Measurements from ENCODE around the gene ATP2A2.
A peak's percentile ranks its signal among the peaks of the same experiment; 100 is the strongest.

Gene ATP2A2

GRCh38 chr12:110258466-110258865, 22.6 kb upstream of the ATP2A2 start:
- peaks cover 9% of the 10 kb centered on the region for H3K4me1 ChIP-seq (ENCODE audit: control insufficient read depth, insufficient read depth, low read length, unreplicated experiment)

DNA sequence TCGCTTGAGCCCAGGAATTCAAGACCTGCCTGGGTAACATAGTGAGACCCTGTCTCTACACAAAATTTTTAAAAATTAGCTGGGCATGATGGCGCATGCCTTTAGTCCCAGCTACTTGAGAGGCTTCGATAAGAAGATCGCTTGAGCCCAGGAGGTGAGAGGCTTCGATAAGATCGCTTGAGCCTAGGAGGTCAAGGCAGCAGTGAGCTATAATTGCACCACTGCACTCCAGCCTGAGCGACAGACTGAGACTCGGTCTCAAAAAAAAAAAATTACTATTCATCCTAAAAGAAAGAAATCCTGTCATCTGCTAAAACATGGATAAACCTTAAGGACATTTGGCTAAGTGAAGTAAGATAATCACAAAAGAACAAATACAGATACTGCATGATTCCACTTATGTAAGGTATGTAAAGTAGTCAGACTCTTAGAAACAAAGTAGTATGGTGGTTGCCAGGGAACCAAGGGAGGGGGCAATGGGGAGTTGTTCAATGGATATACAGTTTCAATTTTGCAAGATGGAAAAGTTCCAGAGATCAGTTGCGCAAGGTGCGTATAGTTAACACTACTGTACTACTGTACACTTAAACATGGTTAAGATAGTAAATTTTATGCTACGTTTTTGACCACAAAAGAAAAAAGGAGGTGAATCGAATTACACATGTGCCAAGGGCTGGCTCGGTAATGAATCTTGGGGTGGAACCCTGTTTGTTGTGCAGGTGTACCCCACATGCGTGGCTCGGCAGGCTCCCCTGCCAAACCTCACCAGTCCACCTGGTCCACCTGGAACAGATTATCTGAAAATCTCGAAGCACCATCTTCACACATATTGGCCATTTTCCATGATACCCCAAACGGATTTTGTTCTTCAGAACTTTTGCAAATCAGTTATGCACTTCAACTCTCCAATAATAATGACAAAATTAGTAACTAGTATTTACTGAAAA, 18.3 kb upstream of the ATP2A2 start:
- Histone ChIP-seq H3K27me3 (ENCODE audit: insufficient read depth, low read length) (no peaks in the 10 kb centered on the region), H3K4me1 (ENCODE audit: control insufficient read depth, insufficient read depth, low read length, unreplicated experiment) (peaks cover 14% of the 10 kb centered on the region), H3K4me3 (ENCODE audit: low read depth, low read length) (no peak overlapping the region), H2AFZ (ENCODE audit: low read length, unreplicated experiment) (no peak overlapping the region), H3K27ac (ENCODE audit: low read depth, low read length) (no peak overlapping the region), H3K79me2 (ENCODE audit: control insufficient read depth, insufficient read depth, low read length, unreplicated experiment) (no peaks in the 10 kb centered on the region), H3K36me3 (ENCODE audit: insufficient read depth, low read length) (no peaks in the 10 kb centered on the region)

More at GRCh38 chr12:110258466-110258865, 22.6 kb upstream of the ATP2A2 start:
- H3K4me3 ChIP-seq (ENCODE audit: low read depth, low read length): no peak overlapping the region
- H3K79me2 ChIP-seq (ENCODE audit: control insufficient read depth, insufficient read depth, low read length, unreplicated experiment): no peaks in the 10 kb centered on the region
- H3K36me3 ChIP-seq (ENCODE audit: insufficient read depth, low read length): no peaks in the 10 kb centered on the region
- no peak overlapping the region for H2AFZ ChIP-seq (ENCODE audit: low read length, unreplicated experiment)
- H3K27ac ChIP-seq (ENCODE audit: low read depth, low read length): no peak overlapping the region
- H3K27me3 ChIP-seq (ENCODE audit: insufficient read depth, low read length): no peaks in the 10 kb centered on the region

GRCh38 chr12:110266381-110266960, 14.6 kb upstream of the ATP2A2 start:
- Histone ChIP-seq H3K27me3 (ENCODE audit: insufficient read depth, low read length) (no peaks in the 10 kb centered on the region), H3K4me3 (ENCODE audit: low read depth, low read length) (no peak overlapping the region), H3K79me2 (ENCODE audit: control insufficient read depth, insufficient read depth, low read length, unreplicated experiment) (no peaks in the 10 kb centered on the region), H3K27ac (ENCODE audit: low read depth, low read length) (peak overlapping the region; percentile 15; the same call in 1 of the 2 replicates), H2AFZ (ENCODE audit: low read length, unreplicated experiment) (no peak overlapping the region), H3K36me3 (ENCODE audit: insufficient read depth, low read length) (no peaks in the 10 kb centered on the region), H3K4me1 (ENCODE audit: control insufficient read depth, insufficient read depth, low read length, unreplicated experiment) (peaks cover 37% of the 10 kb centered on the region)

DNA sequence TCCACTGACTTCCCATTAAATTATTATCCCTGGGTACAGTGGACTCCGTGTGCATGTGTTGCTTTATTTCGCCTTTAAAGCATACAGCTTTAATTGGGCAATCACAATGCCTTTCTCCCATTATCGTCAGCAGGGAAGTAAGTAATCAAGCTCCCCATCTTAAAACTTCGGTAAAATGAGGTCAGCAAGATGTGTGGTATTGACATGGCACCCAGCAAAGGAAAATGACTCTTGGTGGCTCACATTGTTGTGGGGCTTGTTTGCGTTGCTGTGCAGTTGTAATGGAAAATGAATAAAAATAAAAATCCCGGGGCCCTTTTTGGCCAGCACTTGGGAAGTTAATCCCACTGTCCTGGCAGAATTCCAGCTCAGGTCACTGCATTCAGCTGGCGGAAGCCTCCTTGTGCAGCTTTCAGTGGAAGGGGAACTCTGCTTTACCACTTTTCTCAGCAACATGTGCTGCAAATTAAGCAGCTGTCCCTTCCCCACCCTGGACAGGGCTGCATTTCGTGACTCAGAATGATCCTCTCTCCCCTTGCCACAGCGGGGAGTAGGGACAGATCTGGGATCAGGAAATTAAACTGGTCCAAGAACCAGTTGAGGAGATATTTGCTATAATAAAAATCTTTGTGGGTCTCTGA, 13.9 kb upstream of the ATP2A2 start:
- Histone ChIP-seq H3K4me1 (ENCODE audit: control insufficient read depth, insufficient read depth, low read length, unreplicated experiment) (peaks cover 37% of the 10 kb centered on the region), H3K79me2 (ENCODE audit: control insufficient read depth, insufficient read depth, low read length, unreplicated experiment) (no peaks in the 10 kb centered on the region), H3K4me3 (ENCODE audit: low read depth, low read length) (peak overlapping the region; percentile 20; the same call in 1 of the 2 replicates), H3K36me3 (ENCODE audit: insufficient read depth, low read length) (no peaks in the 10 kb centered on the region), H3K27me3 (ENCODE audit: insufficient read depth, low read length) (no peaks in the 10 kb centered on the region), H3K27ac (ENCODE audit: low read depth, low read length) (peak overlapping the region; percentile 15; the same call in 1 of the 2 replicates), H2AFZ (ENCODE audit: low read length, unreplicated experiment) (peak overlapping the region; percentile 18)

- Histone ChIP-seq H3K4me3 (ENCODE audit: low read depth, low read length) (peak overlapping the region; percentile 34), H2AFZ (ENCODE audit: low read length, unreplicated experiment) (peak overlapping the region; percentile 49), H3K4me1 (ENCODE audit: control insufficient read depth, insufficient read depth, low read length, unreplicated experiment) (peaks cover 37% of the 10 kb centered on the region), H3K79me2 (ENCODE audit: control insufficient read depth, insufficient read depth, low read length, unreplicated experiment) (no peaks in the 10 kb centered on the region), H3K27me3 (ENCODE audit: insufficient read depth, low read length) (no peaks in the 10 kb centered on the region), H3K27ac (ENCODE audit: low read depth, low read length) (peak overlapping the region; percentile 4; the same call in 1 of the 2 replicates), H3K36me3 (ENCODE audit: insufficient read depth, low read length) (no peaks in the 10 kb centered on the region)
These were observed 11.4 kb upstream of the ATP2A2 start for GRCh38 chr12:110269622-110270124.

GRCh38 chr12:110270125-110270962, 10.7 kb upstream of the ATP2A2 start:
- H3K4me3 ChIP-seq (ENCODE audit: low read depth, low read length): peak overlapping the region; percentile 34; the same call in 1 of the 2 replicates
- H3K27ac ChIP-seq (ENCODE audit: low read depth, low read length): peak overlapping the region; percentile 2; the same call in 1 of the 2 replicates
- peak overlapping the region; percentile 0 for H2AFZ ChIP-seq (ENCODE audit: low read length, unreplicated experiment)
- no peaks in the 10 kb centered on the region for H3K36me3 ChIP-seq (ENCODE audit: insufficient read depth, low read length)
- H3K27me3 ChIP-seq (ENCODE audit: insufficient read depth, low read length): no peaks in the 10 kb centered on the region
- peaks cover 37% of the 10 kb centered on the region for H3K4me1 ChIP-seq (ENCODE audit: control insufficient read depth, insufficient read depth, low read length, unreplicated experiment)
- no peaks in the 10 kb centered on the region for H3K79me2 ChIP-seq (ENCODE audit: control insufficient read depth, insufficient read depth, low read length, unreplicated experiment)

DNA sequence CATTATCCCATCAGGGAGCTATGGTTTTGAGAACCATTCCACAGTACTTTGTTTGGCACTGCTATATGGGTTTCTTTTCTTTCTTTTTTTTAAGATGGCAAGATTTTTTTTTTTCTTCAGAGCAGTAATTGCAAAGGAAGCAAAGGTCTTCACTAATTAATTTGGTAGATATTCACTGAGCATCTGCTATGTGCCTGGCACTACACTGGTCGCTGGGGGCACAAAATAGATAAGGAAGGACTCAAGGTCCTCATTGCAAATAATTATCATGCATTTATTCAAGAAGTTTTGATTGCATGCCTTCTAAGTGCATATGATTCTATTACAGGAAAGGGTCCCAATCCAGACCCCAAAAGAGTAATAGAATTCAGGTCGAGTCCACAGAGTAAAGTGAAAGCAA, 10.0 kb upstream of the ATP2A2 start:
- H3K27ac ChIP-seq (ENCODE audit: low read depth, low read length): peak overlapping the region; percentile 2; the same call in 1 of the 2 replicates
- H2AFZ ChIP-seq (ENCODE audit: low read length, unreplicated experiment): no peak overlapping the region
- H3K27me3 ChIP-seq (ENCODE audit: insufficient read depth, low read length): no peaks in the 10 kb centered on the region
- no peaks in the 10 kb centered on the region for H3K79me2 ChIP-seq (ENCODE audit: control insufficient read depth, insufficient read depth, low read length, unreplicated experiment)
- no peak overlapping the region for H3K4me3 ChIP-seq (ENCODE audit: low read depth, low read length)
- peaks cover 37% of the 10 kb centered on the region for H3K4me1 ChIP-seq (ENCODE audit: control insufficient read depth, insufficient read depth, low read length, unreplicated experiment)
- no peaks in the 10 kb centered on the region for H3K36me3 ChIP-seq (ENCODE audit: insufficient read depth, low read length)

DNA sequence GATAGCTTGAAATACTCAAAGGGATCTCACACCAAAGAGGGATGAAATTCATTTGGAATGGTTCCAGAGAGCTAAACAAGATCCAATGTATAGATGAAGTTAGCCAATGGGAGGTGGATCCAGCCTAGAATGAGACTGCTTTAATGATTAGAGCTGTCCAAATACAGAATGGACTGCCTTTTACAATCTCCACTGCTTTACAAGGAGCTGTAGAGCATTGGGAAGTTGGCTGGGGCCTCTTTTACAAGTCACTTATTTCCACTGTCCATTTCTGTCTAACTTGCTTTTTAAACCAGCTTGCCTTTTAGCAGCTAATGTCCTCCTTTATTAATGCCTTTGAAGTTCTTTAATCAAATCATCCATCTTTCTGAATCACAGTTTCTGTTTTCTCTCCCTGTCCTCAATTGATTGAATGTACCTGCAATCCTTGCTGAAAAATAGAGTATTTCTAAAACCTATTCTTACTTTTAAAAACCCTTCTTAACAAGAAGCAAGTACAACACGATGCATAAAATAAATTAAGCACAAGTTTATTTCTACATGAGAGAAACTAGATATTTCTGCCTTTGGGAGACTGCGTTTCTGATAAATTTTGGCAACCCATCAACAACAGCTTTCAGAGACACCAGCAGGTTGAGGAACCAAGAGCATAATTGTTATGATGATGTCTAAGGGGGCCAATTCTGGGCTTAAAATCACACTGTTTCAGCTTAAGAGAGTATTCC, 3.4 kb upstream of the ATP2A2 start:
- Histone ChIP-seq H3K27ac (ENCODE audit: low read depth, low read length) (no peak overlapping the region), H2AFZ (ENCODE audit: low read length, unreplicated experiment) (no peak overlapping the region), H3K4me3 (ENCODE audit: low read depth, low read length) (no peak overlapping the region), H3K79me2 (ENCODE audit: control insufficient read depth, insufficient read depth, low read length, unreplicated experiment) (peaks cover 13% of the 10 kb centered on the region), H3K36me3 (ENCODE audit: insufficient read depth, low read length) (peaks cover 4% of the 10 kb centered on the region; the same call in 1 of the 2 replicates), H3K4me1 (ENCODE audit: control insufficient read depth, insufficient read depth, low read length, unreplicated experiment) (peaks cover 6% of the 10 kb centered on the region), H3K27me3 (ENCODE audit: insufficient read depth, low read length) (no peaks in the 10 kb centered on the region)

- peaks cover 6% of the 10 kb centered on the region for H3K4me1 ChIP-seq (ENCODE audit: control insufficient read depth, insufficient read depth, low read length, unreplicated experiment)
- H3K27me3 ChIP-seq (ENCODE audit: insufficient read depth, low read length): no peaks in the 10 kb centered on the region
- H3K27ac ChIP-seq (ENCODE audit: low read depth, low read length): no peak overlapping the region
- peaks cover 18% of the 10 kb centered on the region for H3K79me2 ChIP-seq (ENCODE audit: control insufficient read depth, insufficient read depth, low read length, unreplicated experiment)
- H3K36me3 ChIP-seq (ENCODE audit: insufficient read depth, low read length): peaks cover 8% of the 10 kb centered on the region
- no peak overlapping the region for H2AFZ ChIP-seq (ENCODE audit: low read length, unreplicated experiment)
- H3K4me3 ChIP-seq (ENCODE audit: low read depth, low read length): no peak overlapping the region
These were observed 2.9 kb upstream of the ATP2A2 start for GRCh38 chr12:110278255-110278536.
